Mesenchymal stem cell (in vitro differentiated cells and primary cell): ENCODE measurements around the gene RERG.

Source experiments
- DNase-seq: peaks from one replicate; pipeline ENCODE4 v3.0.0-alpha.2; 2013
- H2AFZ ChIP-seq: one replicate; pipeline ENCODE4 v1.6.1; 2013; ENCODE audit warnings: low read depth, mild to moderate bottlenecking, control low read depth, inconsistent platforms, low read length, moderate library complexity
- H2AK5ac ChIP-seq: 2 replicates; pipeline ENCODE4 v1.6.1; 2013; ENCODE audit warnings: low read length, moderate library complexity, mild to moderate bottlenecking, inconsistent platforms; ENCODE audit not compliant: severe bottlenecking
- H2BK120ac ChIP-seq: one replicate; pipeline ENCODE4 v1.6.1; 2013; ENCODE audit warnings: low read depth, mild to moderate bottlenecking, inconsistent platforms, low read length, moderate library complexity
- H2BK12ac ChIP-seq, 2 experiments: one replicate each; pipeline ENCODE4 v1.6.1; 2013; ENCODE audit warnings: inconsistent platforms in 2 of 2, low read length in 2 of 2, mild to moderate bottlenecking in 2 of 2, moderate library complexity in 2 of 2, control low read depth in 1 of 2
- H2BK15ac ChIP-seq: one replicate; pipeline ENCODE4 v1.6.1; 2013; ENCODE audit warnings: mild to moderate bottlenecking, low read depth, inconsistent platforms; ENCODE audit not compliant: poor library complexity, severe bottlenecking
- H2BK5ac ChIP-seq: 2 replicates; pipeline ENCODE4 v1.6.1; 2013; ENCODE audit warnings: low read depth, mild to moderate bottlenecking, low read length, control low read depth, inconsistent platforms; ENCODE audit not compliant: poor library complexity, severe bottlenecking
- H3K14ac ChIP-seq, 2 experiments: one replicate each; pipeline ENCODE4 v1.6.1; 2013; ENCODE audit warnings: inconsistent platforms in 2 of 2, low read length in 2 of 2, control low read depth in 1 of 2, mild to moderate bottlenecking in 1 of 2, moderate library complexity in 1 of 2
- H3K18ac ChIP-seq, 2 experiments: one replicate each; pipeline ENCODE4 v1.6.1; 2013; ENCODE audit warnings: inconsistent platforms in 2 of 2, low read length in 2 of 2, control low read depth in 1 of 2, low read depth in 1 of 2, mild to moderate bottlenecking in 1 of 2
- H3K23ac ChIP-seq, 2 experiments: one replicate each; pipeline ENCODE4 v1.6.1; 2013; ENCODE audit warnings: inconsistent platforms in 2 of 2, low read length in 2 of 2, mild to moderate bottlenecking in 2 of 2, moderate library complexity in 2 of 2, control low read depth in 1 of 2
- H3K27ac ChIP-seq: 2 replicates; pipeline ENCODE4 v1.5.1; 2013; ENCODE audit warnings: mild to moderate bottlenecking, moderate library complexity, low read length, control low read depth, inconsistent platforms; ENCODE audit not compliant: poor library complexity, severe bottlenecking
- H3K27me3 ChIP-seq, 2 experiments: 2 replicates each; pipeline versions ENCODE4 v1.6.1 to v1.7.0; 2013; ENCODE audit warnings: low read length in 2 of 2, mild to moderate bottlenecking in 2 of 2, moderate library complexity in 2 of 2, control low read depth in 1 of 2, inconsistent platforms in 1 of 2; ENCODE audit not compliant: control insufficient read depth in 1 of 2, insufficient read depth in 1 of 2
- H3K36me3 ChIP-seq, 2 experiments: 2 replicates each; pipeline versions ENCODE4 v1.6.1 to v1.7.0; 2013; ENCODE audit warnings: low read length in 2 of 2, control low read depth in 1 of 2, inconsistent platforms in 1 of 2, low read depth in 1 of 2, mild to moderate bottlenecking in 1 of 2; ENCODE audit not compliant: insufficient read depth in 2 of 2, control insufficient read depth in 1 of 2
- H3K4ac ChIP-seq, 2 experiments: one replicate each; pipeline ENCODE4 v1.6.1; 2013; ENCODE audit warnings: inconsistent platforms in 2 of 2, low read length in 2 of 2, mild to moderate bottlenecking in 2 of 2, moderate library complexity in 2 of 2, control low read depth in 1 of 2, low read depth in 1 of 2
- H3K4me1 ChIP-seq: 2 replicates; pipeline ENCODE4 v1.6.1; 2013; ENCODE audit warnings: low read depth, low read length, control low read depth; ENCODE audit not compliant: control insufficient read depth, insufficient read depth
- H3K4me2 ChIP-seq: 2 replicates; pipeline ENCODE4 v1.6.1; 2013; ENCODE audit warnings: low read length, mild to moderate bottlenecking, inconsistent platforms; ENCODE audit not compliant: poor library complexity, severe bottlenecking
- H3K4me3 ChIP-seq, 2 experiments: 2 replicates each; pipeline versions ENCODE4 v1.5.1 to v1.7.0; 2013; ENCODE audit warnings: low read length in 2 of 2, mild to moderate bottlenecking in 2 of 2, control low read depth in 1 of 2, low read depth in 1 of 2; ENCODE audit not compliant: insufficient read depth in 1 of 2
- H3K79me1 ChIP-seq: replicated peaks from 2 replicates; pipeline ENCODE4 v1.6.1; 2013; ENCODE audit warnings: mild to moderate bottlenecking, control low read depth, low read length, inconsistent platforms; ENCODE audit not compliant: poor library complexity, severe bottlenecking
- H3K9ac ChIP-seq: 2 replicates; pipeline ENCODE4 v1.7.0; 2013; ENCODE audit warnings: mild to moderate bottlenecking, low read length, moderate library complexity
- H3K9me3 ChIP-seq: 2 replicates; pipeline ENCODE4 v1.7.0; 2013; ENCODE audit warnings: mild to moderate bottlenecking, low read length; ENCODE audit not compliant: control insufficient read depth
- H4K8ac ChIP-seq: one replicate; pipeline ENCODE4 v1.6.1; 2013; ENCODE audit warnings: inconsistent platforms, mild to moderate bottlenecking, low read length, moderate library complexity
- H4K91ac ChIP-seq: one replicate; pipeline ENCODE4 v1.6.1; 2013; ENCODE audit warnings: mild to moderate bottlenecking, low read length, inconsistent platforms
- WGBS: methylation state at CpG from one replicate; pipeline ENCODE4 v1.1.7; 2013; ENCODE audit warnings: mixed read lengths; 5-methylcytosine and 5-hydroxymethylcytosine counted together

The RERG gene

GRCh38 chr12:15244341-15244740 is 23.1 kb upstream of the RERG start:
- H3K4me3 ChIP-seq, result no peak overlapping the region
- no peak overlapping the region for H2BK15ac ChIP-seq
- H2BK12ac ChIP-seq, result no peak overlapping the region
- no peak overlapping the region for H2AK5ac ChIP-seq
- no peak overlapping the region for H3K18ac ChIP-seq
- no peaks in the 10 kb centered on the region for H3K79me1 ChIP-seq
- no peak overlapping the region for H3K23ac ChIP-seq
- no peak overlapping the region for H3K27ac ChIP-seq
- no peak overlapping the region for H3K14ac ChIP-seq
- no peak overlapping the region for H4K8ac ChIP-seq
- H3K9ac ChIP-seq, result no peak overlapping the region
- no peak overlapping the region for H3K4me2 ChIP-seq
- H2BK120ac ChIP-seq, result no peak overlapping the region
- no peak overlapping the region for H4K91ac ChIP-seq
- peaks cover 0 to 9% of the 10 kb centered on the region in 2 experiments for H3K27me3 ChIP-seq
- no peak overlapping the region for H2BK5ac ChIP-seq
- H3K4ac ChIP-seq, result no peak overlapping the region
- H2AFZ ChIP-seq, result no peak overlapping the region
- H3K9me3 ChIP-seq, result peaks cover 17% of the 10 kb centered on the region
- no peaks in the 10 kb centered on the region for H3K36me3 ChIP-seq
- DNase-seq, result no peak
- no peaks in the 10 kb centered on the region for H3K4me1 ChIP-seq
- 69% methylated on average over 2 of the region's 2 CpGs for WGBS

GRCh38 chr12:15243102-15243501 is 21.9 kb upstream of the RERG start:
- 84% methylated on average over 3 of the region's 3 CpGs for WGBS
- Histone ChIP-seq H3K27me3 (peaks cover 0 to 9% of the 10 kb centered on the region in 2 experiments), H2AK5ac (no peak overlapping the region), H3K4me3 (no peak overlapping the region), H3K4ac (no peak overlapping the region), H3K4me2 (no peak overlapping the region), H2BK12ac (no peak overlapping the region), H3K9me3 (peaks cover 10% of the 10 kb centered on the region), H3K36me3 (no peaks in the 10 kb centered on the region), H2BK15ac (no peak overlapping the region), H3K4me1 (no peaks in the 10 kb centered on the region), H3K23ac (no peak overlapping the region), H2AFZ (no peak overlapping the region), H4K91ac (no peak overlapping the region), H2BK120ac (no peak overlapping the region), H4K8ac (no peak overlapping the region), H3K79me1 (no peaks in the 10 kb centered on the region), H3K18ac (no peak overlapping the region), H2BK5ac (no peak overlapping the region), H3K14ac (no peak overlapping the region), H3K27ac (no peak overlapping the region), H3K9ac (no peak overlapping the region)
- DNase-seq, result no peak

- H3K9me3 ChIP-seq, result no peaks in the 10 kb centered on the region
- H3K79me1 ChIP-seq, result no peaks in the 10 kb centered on the region
- WGBS, result 81% methylated on average over 4 of the region's 4 CpGs
- no peak overlapping the region for H4K91ac ChIP-seq
- H3K27me3 ChIP-seq, result peaks cover 0 to 13% of the 10 kb centered on the region in 2 experiments
- H2AK5ac ChIP-seq, result no peak overlapping the region
- no peak overlapping the region for H2BK15ac ChIP-seq
- H3K27ac ChIP-seq, result no peak overlapping the region
- H2BK12ac ChIP-seq, result no peak overlapping the region
- H3K14ac ChIP-seq, result no peak overlapping the region
- no peak overlapping the region for H4K8ac ChIP-seq
- no peak overlapping the region for H3K4me3 ChIP-seq
- no peak overlapping the region for H3K23ac ChIP-seq
- H2BK5ac ChIP-seq, result no peak overlapping the region
- no peak overlapping the region for H3K4me2 ChIP-seq
- H2AFZ ChIP-seq, result no peak overlapping the region
- H3K18ac ChIP-seq, result no peak overlapping the region
- no peaks in the 10 kb centered on the region for H3K36me3 ChIP-seq
- no peak for DNase-seq
- H3K4me1 ChIP-seq, result no peaks in the 10 kb centered on the region
- no peak overlapping the region for H2BK120ac ChIP-seq
- no peak overlapping the region for H3K4ac ChIP-seq
- H3K9ac ChIP-seq, result no peak overlapping the region
These were observed 19.7 kb upstream of the RERG start for GRCh38 chr12:15240898-15241297.

- Histone ChIP-seq H3K4ac (no peak overlapping the region), H2BK15ac (no peak overlapping the region), H3K9me3 (no peaks in the 10 kb centered on the region), H3K4me1 (no peaks in the 10 kb centered on the region), H3K18ac (no peak overlapping the region), H2BK12ac (no peak overlapping the region), H3K4me3 (no peak overlapping the region), H4K8ac (no peak overlapping the region), H2AK5ac (no peak overlapping the region), H3K14ac (no peak overlapping the region), H3K79me1 (no peaks in the 10 kb centered on the region), H3K4me2 (no peak overlapping the region), H2AFZ (no peak overlapping the region), H3K36me3 (no peaks in the 10 kb centered on the region), H3K9ac (no peak overlapping the region), H3K27me3 (peaks cover 0 to 45% of the 10 kb centered on the region in 2 experiments), H2BK120ac (no peak overlapping the region), H3K27ac (no peak overlapping the region), H4K91ac (no peak overlapping the region), H2BK5ac (no peak overlapping the region), H3K23ac (no peak overlapping the region)
- WGBS, result 86% methylated on average over 4 of the region's 4 CpGs
- DNase-seq, result no peak
These were observed 13.3 kb upstream of the RERG start for GRCh38 chr12:15234508-15234907.
